AG09309 (cell line): ENCODE data around the gene ZNF446.

Experiments
- DNase-seq: peaks from one replicate; pipeline ENCODE4 v3.0.0-alpha.2; 2010; ENCODE audit warnings: low read depth
- H3K4me3 ChIP-seq: 2 replicates; pipeline ENCODE4 v1.5.1; 2011; ENCODE audit warnings: mild to moderate bottlenecking, low read depth, low read length, moderate library complexity; ENCODE audit not compliant: control insufficient read depth
- CTCF ChIP-seq: IDR thresholded peaks from 2 replicates; pipeline ENCODE4 v1.5.1; 2011; ENCODE audit warnings: mild to moderate bottlenecking, low read depth, low read length, inconsistent platforms; ENCODE audit not compliant: insufficient read depth, control insufficient read depth; ENCODE audit errors: missing control alignments

Gene ZNF446

GRCh38 chr19:58515259-58515658, 39.1 kb downstream of the ZNF446 start:
- TF ChIP-seq CTCF, result no peak
- no peak overlapping the region for H3K4me3 ChIP-seq
- DNase-seq, result no peak

GRCh38 chr19:58516246-58516836, 40.2 kb downstream of the ZNF446 start:
- no peak for DNase-seq
- H3K4me3 ChIP-seq, result no peak overlapping the region
- TF ChIP-seq CTCF, result no peak

GRCh38 chr19:58516964-58517833, 41.0 kb downstream of the ZNF446 start:
- peak; percentile 5 for TF ChIP-seq CTCF
- no peak for DNase-seq
- H3K4me3 ChIP-seq, result no peak overlapping the region

GRCh38 chr19:58518256-58519086, 42.3 kb downstream of the ZNF446 start:
- DNase-seq, result no peak
- peak overlapping the region; percentile 63 for H3K4me3 ChIP-seq
- TF ChIP-seq CTCF, result no peak

GRCh38 chr19:58519087-58519354, 42.9 kb downstream of the ZNF446 start:
- peak; percentile 83 for TF ChIP-seq CTCF
- DNase-seq, result peak; percentile 14
- H3K4me3 ChIP-seq, result peak overlapping the region; percentile 63

- DNase-seq, result peak; percentile 86
- TF ChIP-seq CTCF, result peak; percentile 75
- peak within 1 kb of the TSS; percentile 63 for H3K4me3 ChIP-seq
Observed at GRCh38 chr19:58519355-58520256, 43.5 kb downstream of the ZNF446 start, which contains the start of gene ZBTB45. ZBTB45 (minus strand) TSS chr19:58519810; CDS start chr19:58517673, 2,137 bp downstream.
